WTC11 (cell line): ENCODE measurements around the gene CRKL. TPM values are rescaled to one million over a fixed set of nuclear protein-coding genes. Genes with fewer than 3 reads are reported as not detected.

Experiments used
- ATAC-seq: fragments of 200-7000 bp; cut with Tn5 transposase; 2 replicates; pipeline ENCODE4 v1.10.0; 2021; ENCODE audit warnings: mild to moderate bottlenecking, moderate library complexity
- CTCF ChIA-PET: fragments of 300-600 bp; sonication (Branson Sonifier 250); formaldehyde crosslinking; loops from one replicate; lab custom pipeline; 2021; ENCODE audit warnings: antibody characterized with exemption; lab: Charles Lee
- POLR2A ChIA-PET: fragments of 350-600 bp; sonication (Branson Sonifier 250); formaldehyde crosslinking; loops from one replicate; lab custom pipeline; 2021; ENCODE audit warnings: antibody characterized with exemption; lab: Charles Lee
- DNase-seq: peaks from one replicate; pipeline ENCODE4 v3.0.0; 2021; ENCODE audit warnings: low spot score
- H3K27ac Mint-ChIP-seq: 2 replicates; pipeline ENCODE4 v1.8.0; 2021; ENCODE audit warnings: mixed read lengths
- H3K27me3 Mint-ChIP-seq: 2 replicates; pipeline ENCODE4 v1.8.0; 2021; ENCODE audit warnings: low read depth, mild to moderate bottlenecking, moderate library complexity, mixed read lengths
- H3K36me3 Mint-ChIP-seq: 2 replicates; pipeline ENCODE4 v1.8.0; 2021; ENCODE audit warnings: mixed read lengths
- H3K4me1 Mint-ChIP-seq: 2 replicates; pipeline ENCODE4 v1.8.0; 2022; ENCODE audit warnings: mixed read lengths
- H3K4me3 Mint-ChIP-seq: 2 replicates; pipeline ENCODE4 v1.8.0; 2021; ENCODE audit warnings: mild to moderate bottlenecking, moderate library complexity, mixed read lengths
- H3K9me3 Mint-ChIP-seq: 2 replicates; pipeline ENCODE4 v1.8.0; 2021; ENCODE audit warnings: mixed read lengths
- ATF6 ChIP-seq: sonication (generic); formaldehyde crosslinking; IDR thresholded peaks from 2 replicates; pipeline ENCODE4 v1.8.1; 2023; ENCODE audit warnings: mild to moderate bottlenecking, missing genetic modification reagents
- ELF4 ChIP-seq: sonication (generic); formaldehyde crosslinking; IDR thresholded peaks from 2 replicates; pipeline ENCODE4 v1.8.1; 2022; ENCODE audit warnings: low read depth, mild to moderate bottlenecking, moderate library complexity, missing genetic modification reagents
- ESRRA ChIP-seq: sonication (generic); formaldehyde crosslinking; IDR thresholded peaks from 2 replicates; pipeline ENCODE4 v1.8.1; 2022; ENCODE audit warnings: mild to moderate bottlenecking, missing genetic modification reagents, borderline replicate concordance
- FOXJ3 ChIP-seq: sonication (generic); formaldehyde crosslinking; IDR thresholded peaks from 2 replicates; pipeline ENCODE4 v1.9.0; 2021; ENCODE audit warnings: missing genetic modification reagents, mild to moderate bottlenecking, borderline replicate concordance
- GABPB1 ChIP-seq: sonication (generic); formaldehyde crosslinking; IDR thresholded peaks from 2 replicates; pipeline ENCODE4 v1.8.1; 2023; ENCODE audit warnings: mild to moderate bottlenecking, missing genetic modification reagents
- KAT7 ChIP-seq: sonication (generic); formaldehyde crosslinking; IDR thresholded peaks from 2 replicates; pipeline ENCODE4 v1.8.1; 2023; ENCODE audit warnings: missing genetic modification reagents, mild to moderate bottlenecking, borderline replicate concordance
- MYBL2 ChIP-seq: sonication (generic); formaldehyde crosslinking; IDR thresholded peaks from 2 replicates; pipeline ENCODE4 v1.8.1; 2023; ENCODE audit warnings: mild to moderate bottlenecking, moderate library complexity, missing genetic modification reagents
- NFYB ChIP-seq: sonication (generic); formaldehyde crosslinking; conservative IDR thresholded peaks from 2 replicates; pipeline ENCODE4 v1.8.0; 2022; ENCODE audit warnings: low read depth, missing genetic modification reagents
- RORB ChIP-seq: fragments of 250-450 bp; sonication (Bioruptor Pico); IDR thresholded peaks from 2 replicates; pipeline ENCODE4 v1.9.0; 2021; ENCODE audit warnings: mild to moderate bottlenecking
- USF1 ChIP-seq: sonication (generic); formaldehyde crosslinking; IDR thresholded peaks from 2 replicates; pipeline ENCODE4 v1.8.0; 2022; ENCODE audit warnings: mild to moderate bottlenecking, missing genetic modification reagents
- USF2 ChIP-seq: sonication (generic); formaldehyde crosslinking; IDR thresholded peaks from 2 replicates; pipeline ENCODE4 v1.8.1; 2023; ENCODE audit warnings: mild to moderate bottlenecking, missing genetic modification reagents, moderate library complexity
- ZBTB21 ChIP-seq: sonication (generic); formaldehyde crosslinking; IDR thresholded peaks from 2 replicates; pipeline ENCODE4 v1.8.1; 2023; ENCODE audit warnings: mild to moderate bottlenecking, missing genetic modification reagents, borderline replicate concordance
- ZNF121 ChIP-seq: sonication (generic); formaldehyde crosslinking; IDR thresholded peaks from 2 replicates; pipeline ENCODE4 v1.8.0; 2023; ENCODE audit warnings: missing genetic modification reagents
- ZNF219 ChIP-seq: sonication (generic); formaldehyde crosslinking; IDR thresholded peaks from 2 replicates; pipeline ENCODE4 v1.8.0; 2023; ENCODE audit warnings: missing genetic modification reagents, mild to moderate bottlenecking, borderline replicate concordance
- ZNF416 ChIP-seq: fragments of 250-450 bp; sonication (Bioruptor Pico); IDR thresholded peaks from 2 replicates; pipeline ENCODE4 v1.9.0; 2021; ENCODE audit warnings: mild to moderate bottlenecking, inconsistent platforms
- total RNA-seq: library from RNA; stranded (reverse); gene quantifications from 3 replicates; pipeline ENCODE4 v1.2.3, GENCODE V29; 2021
- TF ChIP-seq, protein P1 (sequence below): fragments of 250-450 bp; sonication (Bioruptor Pico); IDR thresholded peaks from 2 replicates; pipeline ENCODE4 v1.9.0; 2021; ENCODE audit warnings: mild to moderate bottlenecking, borderline replicate concordance
- TF ChIP-seq, protein P2 (sequence below): sonication (generic); formaldehyde crosslinking; IDR thresholded peaks from 2 replicates; pipeline ENCODE4 v1.8.0; 2022; ENCODE audit warnings: mild to moderate bottlenecking, missing genetic modification reagents

CRKL gene
- total RNA-seq, 1 experiment from 2014 or later, result 114 TPM

DNA sequence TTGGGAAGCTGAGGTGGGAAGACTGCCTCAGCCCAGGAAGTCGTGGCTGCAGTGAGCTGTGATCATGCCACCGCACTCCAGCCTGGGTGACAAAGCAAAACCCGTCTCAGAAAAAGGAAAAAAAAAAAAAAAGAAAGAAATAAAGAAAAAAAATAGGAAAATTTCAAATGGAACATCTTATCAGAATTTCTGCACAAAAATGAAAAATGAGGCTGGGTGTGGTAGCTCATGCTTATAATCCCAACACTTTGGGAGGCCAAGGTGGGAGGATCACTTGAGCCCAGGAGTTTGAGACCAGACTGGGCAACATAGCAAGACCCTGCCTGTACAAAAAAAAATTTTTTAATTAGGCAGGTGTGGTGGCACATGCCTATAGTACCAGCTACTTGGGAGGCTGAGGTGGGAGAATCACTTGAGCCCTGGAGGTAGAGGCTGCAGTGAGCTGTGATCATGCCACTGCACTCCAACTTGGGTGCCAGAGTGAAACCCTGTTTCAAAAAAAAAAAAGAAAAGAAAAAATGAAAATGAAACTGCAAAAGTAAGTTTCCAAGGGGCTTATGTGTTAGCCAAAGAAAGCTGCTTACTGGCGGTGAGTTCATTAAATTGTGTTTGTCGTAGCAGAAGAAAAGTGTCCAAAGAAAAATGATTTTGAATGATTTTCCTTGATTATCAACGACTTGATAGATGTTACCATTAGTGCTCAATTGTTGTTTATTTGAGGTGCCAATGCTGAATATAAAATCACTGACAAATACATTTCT, 7.5 kb upstream of the CRKL start:
- no peaks in the 10 kb centered on the region for H3K4me1 Mint-ChIP-seq
- no peaks in the 10 kb centered on the region for H3K36me3 Mint-ChIP-seq
- no peak for TF ChIP-seq KAT7 (CRISPR knock-in tag)
- TF ChIP-seq ZNF121 (CRISPR knock-in tag), result peak; percentile 62
- TF ChIP-seq ZNF416 (CRISPR knock-in tag), result no peak
- H3K27me3 Mint-ChIP-seq, result no peaks in the 10 kb centered on the region; the same call in 1 of the 2 replicates
- no peaks in the 10 kb centered on the region for H3K9me3 Mint-ChIP-seq
- ChIA-PET POLR2A (interaction anchor here (0.6 kb wide), 1 partner anchor 1426 kb away, joined by 3 read pairs; no protein-coding TSS in a partner anchor), CTCF (interaction anchor here (0.6 to 0.7 kb wide), 2 partner anchors 24 to 64 kb away, joined by 3 to 4 read pairs; no protein-coding TSS in a partner anchor)
- no peak for DNase-seq
- H3K4me3 Mint-ChIP-seq, result no peak overlapping the region
- no peak overlapping the region for H3K27ac Mint-ChIP-seq
- ATAC-seq, result no peak

DNA sequence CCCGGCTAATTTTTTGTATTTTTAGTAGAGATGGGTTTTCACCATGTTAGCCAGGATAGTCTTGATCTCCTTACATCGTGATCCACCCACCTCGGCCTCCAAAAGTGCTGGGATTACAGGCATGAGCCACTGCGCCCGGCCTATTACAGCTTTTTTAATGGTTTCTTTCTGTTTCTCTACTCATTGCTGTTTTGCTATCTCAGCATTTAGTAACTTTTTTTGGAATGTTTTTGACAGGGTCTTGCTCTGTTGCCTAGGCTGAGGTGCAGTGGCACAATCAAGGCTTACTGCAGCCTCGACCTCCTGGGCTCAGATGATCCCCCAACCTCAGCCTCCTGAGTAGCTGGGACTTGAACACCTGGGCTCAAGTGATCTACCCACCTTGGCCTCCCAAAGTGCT, 4.7 kb upstream of the CRKL start:
- Mint-ChIP-seq H3K36me3 (no peaks in the 10 kb centered on the region), H3K27me3 (no peaks in the 10 kb centered on the region; the same call in 1 of the 2 replicates), H3K9me3 (no peaks in the 10 kb centered on the region), H3K27ac (no peak overlapping the region), H3K4me3 (no peak overlapping the region), H3K4me1 (peaks cover 9% of the 10 kb centered on the region; the same call in 1 of the 2 replicates)
- POLR2A ChIA-PET, result interaction anchor here (0.6 kb wide), 1 partner anchor 15 kb away, joined by 6 read pairs; no protein-coding TSS in a partner anchor
- ATAC-seq (no peak), DNase-seq (no peak)
- CTCF ChIA-PET, result interaction anchor here (0.6 to 1.7 kb wide), 2 partner anchors 27 to 55 kb away, joined by 3 to 8 read pairs; no protein-coding TSS in a partner anchor
- TF ChIP-seq MYBL2 (CRISPR knock-in tag), result no peak
- TF ChIP-seq ELF4 (CRISPR knock-in tag), result no peak
- no peak for TF ChIP-seq GABPB1 (CRISPR knock-in tag)
- TF ChIP-seq, protein P1, sequence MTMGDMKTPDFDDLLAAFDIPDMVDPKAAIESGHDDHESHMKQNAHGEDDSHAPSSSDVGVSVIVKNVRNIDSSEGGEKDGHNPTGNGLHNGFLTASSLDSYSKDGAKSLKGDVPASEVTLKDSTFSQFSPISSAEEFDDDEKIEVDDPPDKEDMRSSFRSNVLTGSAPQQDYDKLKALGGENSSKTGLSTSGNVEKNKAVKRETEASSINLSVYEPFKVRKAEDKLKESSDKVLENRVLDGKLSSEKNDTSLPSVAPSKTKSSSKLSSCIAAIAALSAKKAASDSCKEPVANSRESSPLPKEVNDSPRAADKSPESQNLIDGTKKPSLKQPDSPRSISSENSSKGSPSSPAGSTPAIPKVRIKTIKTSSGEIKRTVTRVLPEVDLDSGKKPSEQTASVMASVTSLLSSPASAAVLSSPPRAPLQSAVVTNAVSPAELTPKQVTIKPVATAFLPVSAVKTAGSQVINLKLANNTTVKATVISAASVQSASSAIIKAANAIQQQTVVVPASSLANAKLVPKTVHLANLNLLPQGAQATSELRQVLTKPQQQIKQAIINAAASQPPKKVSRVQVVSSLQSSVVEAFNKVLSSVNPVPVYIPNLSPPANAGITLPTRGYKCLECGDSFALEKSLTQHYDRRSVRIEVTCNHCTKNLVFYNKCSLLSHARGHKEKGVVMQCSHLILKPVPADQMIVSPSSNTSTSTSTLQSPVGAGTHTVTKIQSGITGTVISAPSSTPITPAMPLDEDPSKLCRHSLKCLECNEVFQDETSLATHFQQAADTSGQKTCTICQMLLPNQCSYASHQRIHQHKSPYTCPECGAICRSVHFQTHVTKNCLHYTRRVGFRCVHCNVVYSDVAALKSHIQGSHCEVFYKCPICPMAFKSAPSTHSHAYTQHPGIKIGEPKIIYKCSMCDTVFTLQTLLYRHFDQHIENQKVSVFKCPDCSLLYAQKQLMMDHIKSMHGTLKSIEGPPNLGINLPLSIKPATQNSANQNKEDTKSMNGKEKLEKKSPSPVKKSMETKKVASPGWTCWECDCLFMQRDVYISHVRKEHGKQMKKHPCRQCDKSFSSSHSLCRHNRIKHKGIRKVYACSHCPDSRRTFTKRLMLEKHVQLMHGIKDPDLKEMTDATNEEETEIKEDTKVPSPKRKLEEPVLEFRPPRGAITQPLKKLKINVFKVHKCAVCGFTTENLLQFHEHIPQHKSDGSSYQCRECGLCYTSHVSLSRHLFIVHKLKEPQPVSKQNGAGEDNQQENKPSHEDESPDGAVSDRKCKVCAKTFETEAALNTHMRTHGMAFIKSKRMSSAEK (CRISPR knock-in tag), result no peak

DNA sequence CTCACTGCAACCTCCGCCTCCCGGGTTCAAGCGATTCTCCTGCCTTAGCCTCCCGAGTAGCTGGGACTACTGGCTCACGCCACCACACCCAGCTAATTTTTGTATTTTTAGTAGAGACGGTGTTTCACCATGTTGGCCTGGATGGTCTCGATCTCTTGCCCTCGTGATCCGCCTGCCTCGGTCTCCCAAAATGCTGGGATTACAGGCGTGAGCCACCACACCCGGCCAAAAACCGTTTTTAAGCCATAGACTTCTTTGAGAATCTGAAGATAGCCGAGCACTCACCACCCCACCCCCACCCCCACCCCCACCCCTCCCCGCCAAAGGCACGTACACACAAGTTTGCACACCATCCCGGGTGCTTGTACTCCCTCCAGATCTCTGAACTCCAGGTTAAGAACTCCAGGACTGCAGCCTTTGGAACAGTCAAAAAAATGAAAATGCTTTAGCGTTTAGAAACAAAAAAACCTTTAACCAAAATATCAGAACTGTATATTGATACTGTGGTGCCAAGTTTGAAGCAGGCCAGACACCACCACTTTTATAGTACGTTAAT, 1.5 kb downstream of the CRKL start:
- no peak for DNase-seq
- no peak for ATAC-seq
- peak overlapping the region; percentile 95 for H3K4me3 Mint-ChIP-seq
- H3K27me3 Mint-ChIP-seq, result no peaks in the 10 kb centered on the region; the same call in 1 of the 2 replicates
- H3K36me3 Mint-ChIP-seq, result peaks cover 19% of the 10 kb centered on the region; the same call in 1 of the 2 replicates
- H3K27ac Mint-ChIP-seq, result peak overlapping the region; percentile 93
- ChIA-PET POLR2A (interaction anchor here (0.7 to 1.4 kb wide), 2 partner anchors 38 to 244 kb away, joined by 6 to 8 read pairs; no protein-coding TSS in a partner anchor), CTCF (no interaction called here)
- H3K4me1 Mint-ChIP-seq, result peaks cover 35% of the 10 kb centered on the region
- TF ChIP-seq, protein P2, sequence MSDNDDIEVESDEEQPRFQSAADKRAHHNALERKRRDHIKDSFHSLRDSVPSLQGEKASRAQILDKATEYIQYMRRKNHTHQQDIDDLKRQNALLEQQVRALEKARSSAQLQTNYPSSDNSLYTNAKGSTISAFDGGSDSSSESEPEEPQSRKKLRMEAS (CRISPR knock-in tag), result no peak
- TF ChIP-seq ZNF219 (no peak), RORB (CRISPR knock-in tag) (no peak), NFYB (no peak), FOXJ3 (CRISPR knock-in tag) (no peak)
- no peaks in the 10 kb centered on the region for H3K9me3 Mint-ChIP-seq

DNA sequence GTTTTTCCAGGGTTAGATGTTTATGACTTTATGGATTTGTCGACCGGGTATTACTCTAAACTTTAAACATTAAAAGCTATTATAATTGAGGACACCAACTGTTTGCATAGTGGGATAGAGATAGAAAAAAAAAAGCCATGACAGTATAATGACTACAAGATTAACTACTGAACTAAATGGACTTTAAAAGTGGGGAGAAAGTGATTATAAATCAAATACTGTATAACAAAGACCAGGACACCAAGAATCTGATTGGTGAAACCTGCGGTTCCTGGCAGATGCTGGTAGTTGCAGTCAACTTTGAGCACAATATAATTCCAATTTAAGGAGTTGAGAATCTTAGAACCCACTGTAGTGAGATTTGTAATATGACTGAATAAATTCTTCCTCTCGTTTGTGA, 2.5 kb downstream of the CRKL start:
- no peaks in the 10 kb centered on the region for H3K9me3 Mint-ChIP-seq
- peak overlapping the region; percentile 80 for H3K27ac Mint-ChIP-seq
- CTCF ChIA-PET, result interaction anchor here (1.1 to 3.3 kb wide), 2 partner anchors 34 to 163 kb away, joined by 3 to 14 read pairs; no protein-coding TSS in a partner anchor
- no peak for ATAC-seq
- H3K36me3 Mint-ChIP-seq, result peaks cover 22% of the 10 kb centered on the region; the same call in 1 of the 2 replicates
- no peaks in the 10 kb centered on the region; the same call in 1 of the 2 replicates for H3K27me3 Mint-ChIP-seq
- DNase-seq, result no peak
- POLR2A ChIA-PET, result no interaction called here
- H3K4me3 Mint-ChIP-seq, result peak overlapping the region; percentile 95
- H3K4me1 Mint-ChIP-seq, result peaks cover 44% of the 10 kb centered on the region
- TF ChIP-seq RORB (CRISPR knock-in tag) (no peak), ESRRA (CRISPR knock-in tag) (no peak), MYBL2 (CRISPR knock-in tag) (no peak), USF1 (CRISPR knock-in tag) (no peak), ZBTB21 (no peak), ATF6 (CRISPR knock-in tag) (no peak), USF2 (CRISPR knock-in tag) (no peak)
